ENCODE results near the gene P4HA2.
A peak's percentile ranks its signal among the peaks of the same experiment; 100 is the strongest.

Gene P4HA2

GRCh38 chr5:132209131-132209530, 18.5 kb downstream of the P4HA2 start:
- H3K27me3 ChIP-seq (replicated peaks), result no peaks in the 10 kb centered on the region
- H3K27ac ChIP-seq, result no peak overlapping the region
- in situ Hi-C loops (cut with HindIII; ENCODE audit: low pct_ligation_motif_present, low sequenced_read_pairs), result no loop called here
- peaks cover 74% of the 10 kb centered on the region for H3K36me3 ChIP-seq (replicated peaks)
- no peak overlapping the region for H3K4me3 ChIP-seq (ENCODE audit: low read depth, low read length)
- peak; percentile 19 for DNase-seq
- no peak for TF ChIP-seq CTCF (IDR thresholded peaks at IDR 0.05; ENCODE audit: low read depth, low read length, missing control alignments)

- no peak for TF ChIP-seq CTCF (IDR thresholded peaks at IDR 0.05; ENCODE audit: low read depth, low read length, missing control alignments)
- Histone ChIP-seq H3K27me3 (replicated peaks) (no peaks in the 10 kb centered on the region), H3K27ac (no peak overlapping the region), H3K4me3 (ENCODE audit: low read depth, low read length) (no peak overlapping the region), H3K36me3 (replicated peaks) (peaks cover 73% of the 10 kb centered on the region)
- in situ Hi-C loops (cut with HindIII; ENCODE audit: low pct_ligation_motif_present, low sequenced_read_pairs), result no loop called here
- no peak for DNase-seq
Measured at GRCh38 chr5:132207778-132208177, 19.9 kb downstream of the P4HA2 start.

- H3K36me3 ChIP-seq (replicated peaks), result peaks cover 71% of the 10 kb centered on the region
- no peak for DNase-seq
- H3K27ac ChIP-seq, result no peak overlapping the region
- in situ Hi-C loops (cut with HindIII; ENCODE audit: low pct_ligation_motif_present, low sequenced_read_pairs), result no loop called here
- no peak for TF ChIP-seq CTCF (IDR thresholded peaks at IDR 0.05; ENCODE audit: low read depth, low read length, missing control alignments)
- H3K4me3 ChIP-seq (ENCODE audit: low read depth, low read length), result no peak overlapping the region
- no peaks in the 10 kb centered on the region for H3K27me3 ChIP-seq (replicated peaks)
Measured at GRCh38 chr5:132206782-132207181, 20.9 kb downstream of the P4HA2 start.

- in situ Hi-C loops (cut with HindIII; ENCODE audit: low pct_ligation_motif_present, low sequenced_read_pairs), result no loop called here
- no peak for TF ChIP-seq CTCF (IDR thresholded peaks at IDR 0.05; ENCODE audit: low read depth, low read length, missing control alignments)
- no peak overlapping the region for H3K27ac ChIP-seq
- H3K4me3 ChIP-seq (ENCODE audit: low read depth, low read length), result no peak overlapping the region
- H3K27me3 ChIP-seq (replicated peaks), result no peaks in the 10 kb centered on the region
- DNase-seq, result no peak
- H3K36me3 ChIP-seq (replicated peaks), result peaks cover 73% of the 10 kb centered on the region
Measured at GRCh38 chr5:132205385-132206125, 22.1 kb downstream of the P4HA2 start.

GRCh38 chr5:132204371-132205135, 23.1 kb downstream of the P4HA2 start:
- no peak overlapping the region for H3K27ac ChIP-seq
- no peaks in the 10 kb centered on the region for H3K27me3 ChIP-seq (replicated peaks)
- in situ Hi-C loops (cut with HindIII; ENCODE audit: low pct_ligation_motif_present, low sequenced_read_pairs), result no loop called here
- no peak for TF ChIP-seq CTCF (IDR thresholded peaks at IDR 0.05; ENCODE audit: low read depth, low read length, missing control alignments)
- no peak for DNase-seq
- no peak overlapping the region for H3K4me3 ChIP-seq (ENCODE audit: low read depth, low read length)
- H3K36me3 ChIP-seq (replicated peaks), result peaks cover 70% of the 10 kb centered on the region
